A549 treated with ZK216348 at 1 μM for 4 hours (cell line): ENCODE measurements around the gene STAG3. TPM values are rescaled to one million over a fixed set of nuclear protein-coding genes. Genes with fewer than 3 reads are reported as not detected.

Experiments
- total RNA-seq: library from RNA; stranded (reverse); fragments of 200-300 nt; extraction: Qiagen RNA extraction; gene quantifications from 5 replicates; pipeline ENCODE4 v1.2.3, GENCODE V29; 2022; ENCODE audit warnings: low read depth

Gene STAG3
- total RNA-seq: 0.06 to 0.40 TPM (median 0.21 TPM) in 5 replicates

DNA sequence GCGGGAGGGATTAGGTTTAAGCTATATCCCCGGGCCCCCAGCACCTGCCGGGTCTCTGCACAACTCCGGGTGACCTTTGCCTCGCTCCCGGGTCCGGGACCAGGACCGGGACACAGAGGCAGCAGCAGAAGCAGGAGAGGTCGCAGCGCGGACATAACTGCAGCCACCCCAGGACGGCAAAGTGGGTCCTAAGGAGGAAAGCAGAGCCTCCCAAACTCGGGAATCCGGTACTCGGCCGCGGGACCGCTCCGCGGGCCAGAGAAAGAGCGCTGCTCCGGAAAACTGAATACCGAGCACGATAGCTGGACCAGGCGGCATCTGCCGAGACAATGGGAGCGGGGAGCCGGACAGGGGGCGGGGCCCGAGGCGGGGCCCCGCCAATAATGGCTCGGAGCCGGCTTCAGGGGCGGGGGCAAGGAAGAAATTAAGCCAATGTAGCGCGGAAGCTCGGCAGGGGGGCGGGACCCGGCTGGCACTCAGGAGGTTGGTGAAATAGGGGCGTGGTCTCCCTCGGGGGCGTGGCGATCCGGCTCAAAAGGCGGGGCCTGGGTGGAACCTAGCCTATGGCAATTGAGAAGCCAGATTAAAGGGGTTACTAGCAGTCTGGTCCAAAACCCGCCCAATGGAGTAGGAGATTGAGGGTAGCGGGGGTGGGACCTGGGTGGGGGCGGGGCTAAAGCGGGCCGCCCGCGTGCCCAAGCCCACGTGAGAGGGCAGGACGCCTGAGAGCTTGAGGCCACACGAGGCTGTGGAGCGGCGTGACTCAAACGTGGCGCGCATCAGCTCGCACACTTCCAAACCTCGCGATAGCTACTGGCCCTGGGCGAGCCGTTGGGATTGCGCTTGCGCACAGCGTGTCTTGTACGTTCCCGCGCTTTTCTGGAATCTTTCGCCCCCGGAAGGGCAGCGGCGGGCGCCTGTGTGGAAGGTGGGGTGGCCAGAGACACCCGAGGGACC, at the start of gene STAG3, which contains the start of gene GPC2:
STAG3 (plus strand) TSS at position 874 of the 957 bp plus-strand sequence. CDS start 2,639 bp downstream, outside the sequence.
GPC2 (minus strand) TSS at position 337 of the 957 bp plus-strand sequence; CDS start at position 155, 182 bp downstream.

DNA sequence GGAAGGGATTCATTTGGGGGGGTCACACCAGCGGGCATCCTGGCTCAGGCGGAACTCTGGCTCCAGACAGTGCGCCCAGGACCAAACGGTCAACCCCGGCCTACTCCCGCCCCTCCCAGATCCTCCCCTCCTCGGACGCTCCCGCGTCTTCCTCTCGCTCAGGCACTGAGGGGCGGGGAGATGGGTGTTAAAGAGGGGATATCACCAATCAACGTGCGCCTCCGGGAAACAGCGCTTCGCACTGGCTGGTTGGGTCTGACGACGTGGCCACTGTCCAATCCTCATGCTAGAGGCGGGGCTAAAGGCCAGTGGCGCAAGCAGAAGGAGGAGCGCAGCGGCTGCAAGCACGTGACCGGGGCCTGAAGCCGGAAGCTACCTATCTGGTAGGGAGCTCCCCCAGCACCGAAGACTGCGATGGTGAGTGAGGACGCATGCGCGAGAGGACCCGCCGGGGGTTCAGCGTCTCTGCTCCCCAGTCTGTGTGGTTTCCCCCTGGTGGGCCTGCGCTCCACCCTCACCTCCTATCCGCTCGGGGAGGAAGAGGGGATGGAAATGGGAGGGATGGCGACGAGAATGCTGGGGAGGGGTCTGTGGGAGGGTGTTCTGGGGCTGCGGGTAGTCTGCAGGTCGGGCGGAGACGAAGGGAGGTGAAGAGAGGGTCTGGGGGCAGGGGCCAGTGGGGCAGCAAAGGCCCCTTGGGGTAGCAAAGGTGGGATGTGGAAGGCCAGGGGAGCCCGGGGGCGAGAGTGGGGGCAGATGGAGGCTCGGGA, 29.0 kb upstream of the STAG3 start, which contains the start of gene LAMTOR4:
LAMTOR4 (plus strand) TSS at position 360 of the 770 bp plus-strand sequence; CDS start at position 415, 55 bp downstream.

DNA sequence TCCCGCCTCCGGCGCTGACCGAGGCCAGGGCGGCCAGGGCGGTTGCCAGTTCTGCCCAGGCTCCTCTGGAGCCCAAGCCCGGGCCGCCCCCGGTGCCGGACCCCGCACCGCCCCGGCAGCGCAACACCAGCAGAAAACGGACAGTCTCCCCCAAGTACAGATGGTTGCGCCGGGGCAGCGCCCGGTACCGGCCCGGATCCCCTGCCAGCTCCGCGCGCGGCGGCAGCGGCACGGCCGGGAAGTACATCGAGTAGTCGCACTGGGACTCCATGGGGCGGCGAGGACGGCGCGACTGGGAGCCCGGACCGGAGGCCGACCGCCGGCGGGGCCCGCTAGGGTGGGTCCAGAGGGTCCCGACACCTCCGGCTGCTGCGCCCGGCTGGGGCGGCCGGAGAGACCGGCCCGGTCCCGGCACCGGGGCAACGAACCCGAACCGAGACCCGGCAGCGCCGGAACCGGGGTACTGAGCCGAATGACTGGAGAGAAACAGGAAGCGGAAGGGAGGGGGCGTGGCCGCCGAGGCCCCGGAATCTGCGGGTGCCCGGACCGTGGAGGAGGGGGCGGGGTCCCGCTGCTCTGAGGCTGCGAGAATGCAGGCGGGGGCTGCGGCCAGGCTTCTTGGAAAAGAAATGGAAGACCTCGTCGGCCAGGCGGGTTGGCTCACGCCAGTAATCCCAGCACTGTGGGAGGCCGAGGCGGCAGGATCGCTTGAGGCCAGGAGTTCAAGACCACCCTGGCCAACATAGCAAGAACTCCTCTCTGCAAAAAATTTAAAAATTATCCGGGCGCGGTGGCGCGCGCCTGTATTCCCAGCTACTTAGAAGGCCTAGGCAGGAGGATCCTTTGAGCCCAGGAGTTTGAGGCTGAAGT, 19.3 kb upstream of the STAG3 start, which contains the start of gene TRAPPC14:
TRAPPC14 (minus strand) TSS at position 495 of the 870 bp plus-strand sequence; CDS start at position 271, 224 bp downstream.

DNA sequence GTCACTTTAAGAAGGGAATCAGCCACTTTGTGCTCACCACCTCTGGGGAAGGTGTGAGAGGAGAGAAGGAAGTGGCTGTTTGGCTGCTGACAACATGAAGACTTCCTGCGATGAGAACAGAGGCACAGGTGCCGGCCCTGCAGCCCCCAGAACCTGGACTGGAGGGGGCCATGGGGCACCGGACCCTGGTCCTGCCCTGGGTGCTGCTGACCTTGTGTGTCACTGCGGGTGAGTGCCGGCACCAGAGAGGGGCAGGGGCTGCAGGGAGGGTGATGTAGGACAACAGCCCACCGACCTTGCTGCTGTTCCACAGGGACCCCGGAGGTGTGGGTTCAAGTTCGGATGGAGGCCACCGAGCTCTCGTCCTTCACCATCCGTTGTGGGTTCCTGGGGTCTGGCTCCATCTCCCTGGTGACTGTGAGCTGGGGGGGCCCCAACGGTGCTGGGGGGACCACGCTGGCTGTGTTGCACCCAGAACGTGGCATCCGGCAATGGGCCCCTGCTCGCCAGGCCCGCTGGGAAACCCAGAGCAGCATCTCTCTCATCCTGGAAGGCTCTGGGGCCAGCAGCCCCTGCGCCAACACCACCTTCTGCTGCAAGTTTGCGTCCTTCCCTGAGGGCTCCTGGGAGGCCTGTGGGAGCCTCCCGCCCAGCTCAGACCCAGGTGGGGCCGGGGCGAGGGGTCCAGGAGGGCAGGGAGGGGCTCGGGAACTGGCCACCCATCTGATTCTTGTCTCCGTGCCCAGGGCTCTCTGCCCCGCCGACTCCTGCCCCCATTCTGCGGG, 42.3 kb downstream of the STAG3 start, which contains the start of gene PVRIG:
PVRIG (plus strand) TSS at position 149 of the 785 bp plus-strand sequence; CDS start at position 171, 22 bp downstream.

Other genes with a start within 250 kb of the STAG3 start
- not detected in 5 replicates for gene GJC3, start 248.3 kb upstream of the STAG3 start, total RNA-seq
- 0.31 TPM in 1 of 5 replicates, not detected in the others for gene AZGP1, start 201.9 kb upstream of the STAG3 start, total RNA-seq
- 5.8 to 11.6 TPM (median 8.9 TPM) in 5 replicates for gene ZKSCAN1, start 162.3 kb upstream of the STAG3 start, total RNA-seq
- 8.3 to 11.5 TPM (median 10.0 TPM) in 5 replicates for gene ZSCAN21, start 128.1 kb upstream of the STAG3 start, total RNA-seq
- 17.2 to 21.9 TPM (median 20.4 TPM) in 5 replicates for gene ZNF3, start 96.2 kb upstream of the STAG3 start, total RNA-seq
- gene COPS6, start 88.9 kb upstream of the STAG3 start, total RNA-seq: 143 to 198 TPM (median 176 TPM) in 5 replicates
- 205 to 248 TPM (median 245 TPM) in 5 replicates for gene MCM7, start 76.5 kb upstream of the STAG3 start, total RNA-seq
- gene AP4M1, start 76.3 kb upstream of the STAG3 start, total RNA-seq: 12.8 to 17.5 TPM (median 16.1 TPM) in 5 replicates
- gene TAF6, start 58.6 kb upstream of the STAG3 start, total RNA-seq: 57.0 to 69.0 TPM (median 65.2 TPM) in 5 replicates
- gene CNPY4, start 58.3 kb upstream of the STAG3 start, total RNA-seq: 10.6 to 13.4 TPM (median 11.9 TPM) in 5 replicates
- gene MBLAC1, start 51.0 kb upstream of the STAG3 start, total RNA-seq: 2.8 to 3.5 TPM (median 3.0 TPM) in 5 replicates
- gene LAMTOR4, start 29.0 kb upstream of the STAG3 start, total RNA-seq: 133 to 186 TPM (median 171 TPM) in 5 replicates
- gene TRAPPC14, start 19.2 kb upstream of the STAG3 start, total RNA-seq: 8.3 to 14.8 TPM (median 12.9 TPM) in 5 replicates
- gene GAL3ST4, start 9.3 kb upstream of the STAG3 start, total RNA-seq: 0.14 to 0.27 TPM in 2 of 5 replicates, not detected in the others
- gene GPC2, start 537 bp upstream of the STAG3 start, total RNA-seq: 0.37 to 1.0 TPM (median 0.92 TPM) in 5 replicates
- gene PVRIG, start 42.0 kb downstream of the STAG3 start, total RNA-seq: not detected in 5 replicates
- gene SPDYE3, start 129.8 kb downstream of the STAG3 start, total RNA-seq: not detected in 5 replicates
- 19.0 to 38.5 TPM (median 34.5 TPM) in 5 replicates for gene PILRB, start 180.2 kb downstream of the STAG3 start, total RNA-seq
- gene PILRA, start 195.6 kb downstream of the STAG3 start, total RNA-seq: 3.7 to 6.8 TPM (median 5.2 TPM) in 5 replicates